ENCODE results near the gene PPP4R4.

DNA sequence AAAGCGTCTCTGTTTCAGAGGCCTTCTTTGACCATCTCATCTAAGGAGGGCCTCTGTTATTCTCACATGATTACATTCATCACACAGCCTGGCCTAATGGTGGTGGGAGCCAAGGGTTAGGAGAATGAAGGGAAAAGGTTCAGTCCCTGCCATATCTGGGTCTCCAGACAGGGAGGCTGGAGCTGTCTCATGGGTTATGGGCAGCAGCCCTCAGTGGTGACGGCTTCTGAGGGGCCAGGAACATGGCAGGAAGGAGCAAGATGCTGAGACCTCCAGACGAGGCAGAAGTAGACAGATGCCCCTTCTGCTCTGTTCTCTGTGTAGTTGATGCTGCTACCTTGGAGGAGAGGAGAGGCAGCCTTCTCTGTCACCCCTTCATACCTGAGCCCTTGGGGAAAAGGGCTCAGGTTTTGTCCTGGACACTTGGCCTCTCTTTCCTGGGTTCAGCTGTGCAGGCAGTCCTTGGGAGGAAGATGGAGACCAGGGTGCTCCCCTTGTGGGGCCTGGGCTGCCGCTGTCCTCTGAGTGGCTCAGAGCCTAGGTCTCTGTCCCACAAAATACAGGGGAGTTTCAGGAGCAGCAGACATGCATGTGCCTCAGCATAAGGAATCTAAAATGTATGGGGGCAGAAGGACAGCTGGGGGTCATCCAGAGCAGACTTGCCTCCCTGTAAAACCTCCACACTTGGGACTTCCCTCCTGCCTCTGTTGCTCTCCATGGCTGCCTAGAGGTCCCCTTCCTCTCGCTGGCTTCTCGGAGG, 48.3 kb upstream of the PPP4R4 start:
- TF ChIP-seq POLR2AphosphoS5 (IDR thresholded peaks at IDR 0.05; ENCODE audit: low read depth, low read length) (no peak), POLR2A (IDR thresholded peaks at IDR 0.05; ENCODE audit: low read depth, low read length) (no peak)
